ENCODE measurements around the gene MDFI. TPM values are rescaled to one million over a fixed set of nuclear protein-coding genes. Genes with fewer than 3 reads are reported as not detected.

Gene MDFI
- total and polyA plus RNA-seq, 9 of the 15 experiments (the other 6 are each of a cell fraction or from before 2014, with no cell fraction given), result not detected

DNA sequence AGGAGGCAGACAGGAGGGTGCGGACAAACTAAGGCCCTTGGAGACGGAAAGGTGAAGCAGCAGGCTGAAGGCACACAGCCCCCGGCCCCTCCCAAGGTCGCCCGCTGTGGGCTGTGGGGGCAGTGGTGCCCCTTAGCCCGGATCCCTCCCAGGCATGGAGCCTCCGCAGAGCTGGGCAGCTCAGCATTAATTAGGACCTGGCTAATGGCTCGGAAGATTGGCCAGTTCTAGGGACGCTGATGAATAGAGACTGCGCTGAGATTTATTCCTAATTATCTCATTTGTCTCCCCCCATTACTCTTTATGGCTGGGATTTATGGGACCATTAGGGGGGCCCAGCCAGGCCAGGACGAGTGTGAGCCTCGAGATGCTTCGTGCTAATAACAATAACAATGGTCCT is 20.4 kb downstream of the MDFI start (continued):
- TF ChIP-seq, protein P1, sequence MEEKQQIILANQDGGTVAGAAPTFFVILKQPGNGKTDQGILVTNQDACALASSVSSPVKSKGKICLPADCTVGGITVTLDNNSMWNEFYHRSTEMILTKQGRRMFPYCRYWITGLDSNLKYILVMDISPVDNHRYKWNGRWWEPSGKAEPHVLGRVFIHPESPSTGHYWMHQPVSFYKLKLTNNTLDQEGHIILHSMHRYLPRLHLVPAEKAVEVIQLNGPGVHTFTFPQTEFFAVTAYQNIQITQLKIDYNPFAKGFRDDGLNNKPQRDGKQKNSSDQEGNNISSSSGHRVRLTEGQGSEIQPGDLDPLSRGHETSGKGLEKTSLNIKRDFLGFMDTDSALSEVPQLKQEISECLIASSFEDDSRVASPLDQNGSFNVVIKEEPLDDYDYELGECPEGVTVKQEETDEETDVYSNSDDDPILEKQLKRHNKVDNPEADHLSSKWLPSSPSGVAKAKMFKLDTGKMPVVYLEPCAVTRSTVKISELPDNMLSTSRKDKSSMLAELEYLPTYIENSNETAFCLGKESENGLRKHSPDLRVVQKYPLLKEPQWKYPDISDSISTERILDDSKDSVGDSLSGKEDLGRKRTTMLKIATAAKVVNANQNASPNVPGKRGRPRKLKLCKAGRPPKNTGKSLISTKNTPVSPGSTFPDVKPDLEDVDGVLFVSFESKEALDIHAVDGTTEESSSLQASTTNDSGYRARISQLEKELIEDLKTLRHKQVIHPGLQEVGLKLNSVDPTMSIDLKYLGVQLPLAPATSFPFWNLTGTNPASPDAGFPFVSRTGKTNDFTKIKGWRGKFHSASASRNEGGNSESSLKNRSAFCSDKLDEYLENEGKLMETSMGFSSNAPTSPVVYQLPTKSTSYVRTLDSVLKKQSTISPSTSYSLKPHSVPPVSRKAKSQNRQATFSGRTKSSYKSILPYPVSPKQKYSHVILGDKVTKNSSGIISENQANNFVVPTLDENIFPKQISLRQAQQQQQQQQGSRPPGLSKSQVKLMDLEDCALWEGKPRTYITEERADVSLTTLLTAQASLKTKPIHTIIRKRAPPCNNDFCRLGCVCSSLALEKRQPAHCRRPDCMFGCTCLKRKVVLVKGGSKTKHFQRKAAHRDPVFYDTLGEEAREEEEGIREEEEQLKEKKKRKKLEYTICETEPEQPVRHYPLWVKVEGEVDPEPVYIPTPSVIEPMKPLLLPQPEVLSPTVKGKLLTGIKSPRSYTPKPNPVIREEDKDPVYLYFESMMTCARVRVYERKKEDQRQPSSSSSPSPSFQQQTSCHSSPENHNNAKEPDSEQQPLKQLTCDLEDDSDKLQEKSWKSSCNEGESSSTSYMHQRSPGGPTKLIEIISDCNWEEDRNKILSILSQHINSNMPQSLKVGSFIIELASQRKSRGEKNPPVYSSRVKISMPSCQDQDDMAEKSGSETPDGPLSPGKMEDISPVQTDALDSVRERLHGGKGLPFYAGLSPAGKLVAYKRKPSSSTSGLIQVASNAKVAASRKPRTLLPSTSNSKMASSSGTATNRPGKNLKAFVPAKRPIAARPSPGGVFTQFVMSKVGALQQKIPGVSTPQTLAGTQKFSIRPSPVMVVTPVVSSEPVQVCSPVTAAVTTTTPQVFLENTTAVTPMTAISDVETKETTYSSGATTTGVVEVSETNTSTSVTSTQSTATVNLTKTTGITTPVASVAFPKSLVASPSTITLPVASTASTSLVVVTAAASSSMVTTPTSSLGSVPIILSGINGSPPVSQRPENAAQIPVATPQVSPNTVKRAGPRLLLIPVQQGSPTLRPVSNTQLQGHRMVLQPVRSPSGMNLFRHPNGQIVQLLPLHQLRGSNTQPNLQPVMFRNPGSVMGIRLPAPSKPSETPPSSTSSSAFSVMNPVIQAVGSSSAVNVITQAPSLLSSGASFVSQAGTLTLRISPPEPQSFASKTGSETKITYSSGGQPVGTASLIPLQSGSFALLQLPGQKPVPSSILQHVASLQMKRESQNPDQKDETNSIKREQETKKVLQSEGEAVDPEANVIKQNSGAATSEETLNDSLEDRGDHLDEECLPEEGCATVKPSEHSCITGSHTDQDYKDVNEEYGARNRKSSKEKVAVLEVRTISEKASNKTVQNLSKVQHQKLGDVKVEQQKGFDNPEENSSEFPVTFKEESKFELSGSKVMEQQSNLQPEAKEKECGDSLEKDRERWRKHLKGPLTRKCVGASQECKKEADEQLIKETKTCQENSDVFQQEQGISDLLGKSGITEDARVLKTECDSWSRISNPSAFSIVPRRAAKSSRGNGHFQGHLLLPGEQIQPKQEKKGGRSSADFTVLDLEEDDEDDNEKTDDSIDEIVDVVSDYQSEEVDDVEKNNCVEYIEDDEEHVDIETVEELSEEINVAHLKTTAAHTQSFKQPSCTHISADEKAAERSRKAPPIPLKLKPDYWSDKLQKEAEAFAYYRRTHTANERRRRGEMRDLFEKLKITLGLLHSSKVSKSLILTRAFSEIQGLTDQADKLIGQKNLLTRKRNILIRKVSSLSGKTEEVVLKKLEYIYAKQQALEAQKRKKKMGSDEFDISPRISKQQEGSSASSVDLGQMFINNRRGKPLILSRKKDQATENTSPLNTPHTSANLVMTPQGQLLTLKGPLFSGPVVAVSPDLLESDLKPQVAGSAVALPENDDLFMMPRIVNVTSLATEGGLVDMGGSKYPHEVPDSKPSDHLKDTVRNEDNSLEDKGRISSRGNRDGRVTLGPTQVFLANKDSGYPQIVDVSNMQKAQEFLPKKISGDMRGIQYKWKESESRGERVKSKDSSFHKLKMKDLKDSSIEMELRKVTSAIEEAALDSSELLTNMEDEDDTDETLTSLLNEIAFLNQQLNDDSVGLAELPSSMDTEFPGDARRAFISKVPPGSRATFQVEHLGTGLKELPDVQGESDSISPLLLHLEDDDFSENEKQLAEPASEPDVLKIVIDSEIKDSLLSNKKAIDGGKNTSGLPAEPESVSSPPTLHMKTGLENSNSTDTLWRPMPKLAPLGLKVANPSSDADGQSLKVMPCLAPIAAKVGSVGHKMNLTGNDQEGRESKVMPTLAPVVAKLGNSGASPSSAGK (IDR thresholded peaks at IDR 0.05), result no peak
